EH (cell line): ENCODE data around the gene FFAR2.

Source experiments
- DNase-seq: peaks from one replicate; pipeline ENCODE4 v3.0.0-alpha.2; 2015; ENCODE audit warnings: low read depth

Gene FFAR2

DNA sequence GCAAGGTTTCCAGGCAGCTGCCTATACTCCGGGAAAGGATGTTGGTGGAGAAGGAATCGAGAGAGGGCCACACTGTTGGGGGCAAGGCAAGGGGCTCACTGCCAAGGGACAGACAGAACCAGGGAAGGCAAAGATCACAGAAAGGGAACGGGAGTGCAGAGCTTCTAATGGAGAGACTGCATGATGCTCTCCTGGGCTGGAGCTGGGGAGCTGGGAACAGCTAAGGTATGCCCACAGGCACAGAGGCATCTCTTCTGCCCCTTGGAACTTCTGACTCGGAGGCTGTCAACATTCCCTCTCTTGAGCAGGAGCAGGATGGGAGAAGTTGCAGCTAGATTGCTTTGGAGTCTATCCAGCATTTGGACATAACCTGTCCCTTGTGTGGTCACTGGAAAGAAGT, 22.4 kb upstream of the FFAR2 start:
- no peak for DNase-seq

GRCh38 chr19:35427187-35427586, 20.9 kb upstream of the FFAR2 start:
- DNase-seq = no peak

- no peak for DNase-seq
Measured at GRCh38 chr19:35429698-35430408, 18.2 kb upstream of the FFAR2 start.

- no peak for DNase-seq
Measured at GRCh38 chr19:35430409-35431144, 17.5 kb upstream of the FFAR2 start.

DNA sequence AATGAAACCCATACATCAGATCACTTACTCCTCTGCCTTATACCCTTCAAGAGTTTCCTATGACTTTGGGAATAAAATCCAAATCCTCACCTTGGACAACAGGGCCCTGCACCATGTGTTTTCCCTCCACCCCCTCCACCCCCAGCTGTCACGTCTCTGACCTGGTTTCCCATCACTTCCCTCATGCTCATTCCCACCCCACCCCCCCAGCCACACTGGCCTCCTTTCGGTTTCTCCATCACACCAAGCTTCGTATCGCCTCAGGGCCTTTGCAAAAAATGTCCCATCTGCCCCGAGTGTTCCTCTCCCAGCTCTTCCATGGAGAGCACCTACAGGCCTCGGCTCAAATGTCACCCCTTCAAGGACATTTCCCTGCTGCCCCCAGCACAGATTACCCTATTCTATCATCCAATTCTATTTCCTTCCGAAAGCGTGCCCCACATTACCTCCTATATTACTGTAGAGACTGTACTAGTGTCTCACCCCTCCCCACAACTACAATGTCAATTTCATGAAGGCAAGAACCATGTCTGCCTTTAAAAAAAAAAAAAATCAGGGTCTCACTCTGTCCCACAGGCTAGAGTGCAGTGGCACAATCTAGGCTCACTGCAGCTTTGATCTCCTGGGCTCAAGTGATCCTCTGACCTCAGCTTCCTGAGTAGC, 16.8 kb upstream of the FFAR2 start:
- no peak for DNase-seq

DNA sequence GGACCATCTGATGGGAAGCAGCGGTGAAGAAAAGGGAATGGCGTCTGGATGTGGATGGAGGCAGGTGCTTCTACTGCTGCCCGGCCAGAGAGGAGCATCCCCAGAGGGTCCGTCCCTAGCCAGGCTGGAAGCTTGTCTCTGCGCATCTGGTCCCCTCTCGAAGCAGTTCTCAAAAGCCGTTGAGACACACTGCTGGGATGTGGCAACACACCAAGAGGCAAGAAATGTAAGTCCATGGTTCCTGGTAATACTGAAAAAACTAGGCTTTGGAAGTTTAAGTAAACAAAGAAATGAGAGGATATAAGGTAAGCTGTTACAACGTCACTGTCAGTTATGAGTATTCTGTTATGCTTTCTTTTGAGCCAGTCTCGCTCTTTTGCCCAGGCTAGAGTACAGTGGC, 15.1 kb upstream of the FFAR2 start:
- no peak for DNase-seq

DNA sequence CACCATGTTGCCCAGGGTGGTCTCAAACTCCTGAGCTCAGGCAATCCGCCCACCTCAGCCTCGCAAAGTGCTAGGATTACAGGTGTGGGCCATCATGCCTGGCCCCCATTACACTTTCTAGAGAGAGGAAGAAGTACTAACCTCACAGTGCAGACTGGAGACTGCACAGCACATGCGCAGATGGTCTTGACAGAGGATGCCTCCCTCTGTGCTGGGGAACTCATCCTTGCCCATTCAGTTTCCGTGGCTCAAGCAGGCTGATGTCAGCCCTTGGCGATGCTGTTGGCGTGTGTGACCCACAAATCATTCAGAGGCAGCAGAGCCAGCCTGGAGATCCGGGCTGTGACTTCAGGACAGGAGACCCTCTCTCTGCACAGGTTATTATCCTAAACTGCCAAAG, 14.6 kb upstream of the FFAR2 start:
- no peak for DNase-seq

DNA sequence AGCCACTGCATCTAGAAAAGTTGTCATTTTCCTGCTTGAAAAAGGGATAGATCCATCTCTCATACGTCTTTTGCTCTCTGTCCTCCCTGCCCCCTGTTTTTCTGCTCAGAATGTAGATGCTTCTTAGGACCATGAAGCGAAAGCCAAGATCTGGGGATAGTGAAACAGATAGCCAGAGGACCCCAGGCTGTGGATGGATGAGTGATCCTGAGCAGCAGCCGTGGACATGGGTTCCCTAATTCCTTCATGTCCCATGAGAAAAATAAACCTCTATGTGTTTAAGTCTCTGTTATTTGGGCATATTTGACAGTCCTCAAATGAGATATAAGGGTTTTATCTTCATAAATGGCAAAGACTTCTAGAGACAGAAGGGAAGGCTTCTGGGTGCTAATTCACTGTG, 12.2 kb upstream of the FFAR2 start:
- DNase-seq = no peak

DNA sequence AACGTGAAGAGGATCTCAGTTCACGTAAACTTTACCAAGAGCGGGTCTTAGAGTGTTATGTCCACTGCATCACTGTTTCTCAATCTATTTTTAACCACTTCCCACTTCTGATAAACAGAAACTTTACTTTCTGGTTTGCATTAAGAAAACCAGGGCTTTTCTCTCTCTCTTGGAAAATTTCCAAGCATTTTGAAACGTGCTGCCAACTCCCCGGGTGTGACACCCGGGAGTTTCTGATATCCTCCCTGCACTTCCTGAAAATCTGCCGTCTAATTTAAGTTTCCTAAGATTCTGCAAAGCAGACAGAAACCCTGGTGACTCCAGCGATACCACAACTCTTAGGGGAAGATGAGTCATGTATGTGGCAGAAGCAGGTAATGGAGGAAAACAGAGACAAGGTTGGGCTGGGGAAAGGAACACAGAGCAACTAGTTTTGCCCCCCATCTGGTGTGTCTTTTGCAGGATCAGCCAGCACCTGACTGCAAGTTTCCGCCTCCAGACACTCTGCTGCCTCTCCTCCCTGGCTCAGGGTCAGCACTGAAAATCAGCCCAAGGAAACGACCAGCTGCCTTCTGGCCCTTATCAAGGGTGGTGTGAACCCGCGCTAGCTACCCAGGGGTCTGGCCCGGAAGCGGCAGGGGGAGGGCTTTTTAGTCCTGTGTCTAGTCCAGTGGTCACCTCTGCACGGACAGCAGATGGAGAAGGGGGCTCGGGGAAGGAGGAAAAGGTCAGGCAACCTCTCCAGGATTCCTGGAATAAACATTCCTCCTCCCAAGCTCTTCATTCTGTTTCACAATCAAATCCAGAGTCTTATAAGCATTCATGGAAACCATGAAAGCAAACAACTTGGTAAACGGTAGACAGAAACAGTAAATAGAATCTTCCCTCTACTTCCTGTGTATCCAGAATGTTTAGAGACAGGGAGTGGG, 11.3 kb upstream of the FFAR2 start:
- peak; percentile 17 for DNase-seq

DNA sequence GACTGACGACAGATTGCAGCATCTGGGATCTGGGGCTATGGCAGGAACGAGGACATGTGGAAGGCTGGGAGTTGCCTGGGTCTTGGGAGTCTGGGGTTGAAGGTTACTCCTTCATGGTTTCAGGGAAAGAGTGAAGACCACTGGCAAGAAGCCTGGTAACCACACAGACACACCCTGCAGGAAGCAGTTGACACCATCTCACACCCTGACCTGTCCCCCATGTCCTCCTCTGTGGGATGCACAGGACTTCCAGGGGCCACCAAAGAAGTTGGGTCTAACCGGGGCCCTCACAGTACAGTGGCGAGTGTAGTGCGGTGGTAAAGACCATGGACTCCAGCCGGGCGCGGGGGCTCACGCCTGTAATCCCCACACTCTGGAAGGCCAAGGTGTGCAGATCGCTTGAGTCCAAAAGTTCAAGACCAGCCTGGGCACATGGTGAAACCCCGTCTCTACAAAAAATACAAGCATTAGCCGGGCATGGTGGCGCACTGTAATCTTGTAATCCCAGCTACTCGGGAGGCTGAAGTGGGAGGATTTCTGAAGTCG, 10.6 kb upstream of the FFAR2 start:
- no peak for DNase-seq

DNA sequence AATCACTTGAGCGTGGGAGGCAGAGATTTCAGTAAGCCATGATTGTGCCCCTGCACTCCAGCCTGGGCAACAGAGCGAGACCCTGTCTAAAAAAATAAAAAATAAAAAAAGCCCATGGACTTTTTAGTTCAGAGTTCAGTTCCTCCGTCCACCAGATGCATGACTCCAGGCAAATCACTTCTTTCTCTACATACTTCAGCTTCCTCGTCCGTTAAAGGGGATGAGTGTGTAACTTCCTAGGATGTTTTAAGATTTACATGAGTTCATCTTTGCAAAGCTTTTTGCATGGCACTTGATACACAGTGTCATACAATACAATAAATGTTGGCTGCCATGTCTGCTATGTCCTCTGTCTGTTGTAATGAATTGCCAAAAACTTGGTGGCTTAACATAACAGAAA, 10.0 kb upstream of the FFAR2 start:
- DNase-seq = no peak

DNA sequence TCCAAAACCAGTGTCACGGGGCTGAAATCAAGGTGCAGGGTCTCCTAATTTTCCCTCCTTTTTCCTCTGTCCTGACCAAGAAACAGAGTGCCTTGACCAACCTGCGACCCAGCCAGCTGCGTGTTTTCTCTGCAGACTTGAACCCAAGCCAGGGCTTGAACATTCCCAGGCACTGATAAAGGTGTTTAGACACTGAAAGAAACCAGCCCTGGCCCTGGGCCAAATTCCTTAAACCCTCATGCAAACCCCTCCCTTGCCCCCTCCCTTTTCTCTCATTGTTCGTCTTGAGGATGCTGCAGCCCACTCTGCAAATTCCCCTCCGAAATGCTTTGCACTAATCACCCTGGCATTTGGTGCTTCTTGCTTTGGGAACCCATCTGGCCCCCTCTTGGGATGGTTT, 9.5 kb upstream of the FFAR2 start:
- no peak for DNase-seq

DNA sequence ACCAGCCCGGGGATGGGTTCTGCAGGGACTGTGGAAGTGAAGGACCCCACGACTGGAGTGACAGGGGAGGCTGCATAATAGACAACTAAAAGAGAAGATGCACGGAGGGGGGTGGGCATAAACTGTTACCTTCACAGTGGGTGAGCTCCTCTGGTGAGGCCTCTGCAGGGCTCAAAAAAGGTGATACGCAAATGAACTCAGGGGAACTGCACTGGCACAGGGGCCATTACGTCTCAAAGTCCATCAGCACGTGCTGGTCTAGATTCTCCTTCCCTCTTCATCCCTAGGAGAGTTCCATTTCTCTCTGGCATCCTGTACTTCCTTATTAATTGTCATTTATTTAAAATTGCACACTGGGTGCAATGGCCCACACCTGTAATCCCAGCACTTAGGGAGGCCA, 8.1 kb upstream of the FFAR2 start:
- no peak for DNase-seq

- no peak for DNase-seq
Measured at GRCh38 chr19:35442091-35442490, 6.0 kb upstream of the FFAR2 start.

DNA sequence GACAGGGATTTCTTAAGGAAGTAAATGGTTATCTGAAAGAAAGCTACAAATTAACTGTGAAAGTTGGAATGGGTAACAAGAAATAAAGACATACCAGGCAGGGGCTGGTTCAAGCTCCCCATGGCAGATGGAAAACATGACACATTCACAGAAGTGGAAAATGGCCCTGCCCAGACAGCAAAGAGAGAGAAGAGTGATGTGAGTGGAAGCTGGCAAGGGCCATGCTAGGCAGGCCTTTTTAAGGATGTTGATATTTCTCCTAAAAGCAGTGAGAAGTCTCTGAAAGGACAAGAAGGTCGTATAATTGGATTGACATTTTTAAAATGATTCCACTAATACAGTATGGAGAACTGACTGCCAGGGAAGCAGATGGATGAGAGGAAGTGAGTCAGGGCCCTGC, 3.3 kb upstream of the FFAR2 start:
- no peak for DNase-seq

DNA sequence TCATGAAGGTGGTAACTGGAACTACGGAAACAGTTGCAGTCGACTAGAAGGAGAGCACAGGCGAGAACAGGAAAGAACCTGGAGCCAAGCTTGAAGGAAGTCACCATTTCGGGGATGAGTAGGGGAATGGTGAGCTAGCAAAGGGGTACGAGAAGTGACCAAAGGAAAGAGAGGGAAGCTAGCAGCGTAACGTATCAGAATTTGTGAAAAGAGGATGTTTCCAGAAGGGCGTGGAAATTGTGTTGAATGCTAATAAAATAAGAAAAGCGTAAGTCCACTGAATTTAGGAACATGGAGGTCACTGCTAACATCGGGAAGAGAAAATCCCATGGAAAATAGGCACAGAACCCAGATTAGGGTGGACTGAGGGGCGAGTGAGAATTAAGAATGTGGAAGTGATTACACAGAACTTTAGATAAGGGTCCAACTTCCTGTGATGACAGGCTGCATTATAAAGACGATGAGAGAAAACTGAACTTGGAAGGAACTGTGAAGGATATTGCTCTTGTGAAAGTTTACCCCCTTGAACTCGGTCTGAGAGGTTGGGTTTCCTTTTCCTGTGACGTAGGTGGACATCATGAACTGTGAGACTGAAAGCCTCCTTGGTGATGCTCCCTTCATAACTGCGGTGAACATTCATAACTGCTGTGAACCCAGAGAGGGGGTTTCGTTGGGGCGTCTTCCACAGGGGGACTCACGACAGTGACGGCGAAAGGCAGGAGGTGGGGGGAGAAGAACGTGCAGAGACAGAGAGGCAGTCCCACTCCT, 2.0 kb upstream of the FFAR2 start:
- DNase-seq = no peak

DNA sequence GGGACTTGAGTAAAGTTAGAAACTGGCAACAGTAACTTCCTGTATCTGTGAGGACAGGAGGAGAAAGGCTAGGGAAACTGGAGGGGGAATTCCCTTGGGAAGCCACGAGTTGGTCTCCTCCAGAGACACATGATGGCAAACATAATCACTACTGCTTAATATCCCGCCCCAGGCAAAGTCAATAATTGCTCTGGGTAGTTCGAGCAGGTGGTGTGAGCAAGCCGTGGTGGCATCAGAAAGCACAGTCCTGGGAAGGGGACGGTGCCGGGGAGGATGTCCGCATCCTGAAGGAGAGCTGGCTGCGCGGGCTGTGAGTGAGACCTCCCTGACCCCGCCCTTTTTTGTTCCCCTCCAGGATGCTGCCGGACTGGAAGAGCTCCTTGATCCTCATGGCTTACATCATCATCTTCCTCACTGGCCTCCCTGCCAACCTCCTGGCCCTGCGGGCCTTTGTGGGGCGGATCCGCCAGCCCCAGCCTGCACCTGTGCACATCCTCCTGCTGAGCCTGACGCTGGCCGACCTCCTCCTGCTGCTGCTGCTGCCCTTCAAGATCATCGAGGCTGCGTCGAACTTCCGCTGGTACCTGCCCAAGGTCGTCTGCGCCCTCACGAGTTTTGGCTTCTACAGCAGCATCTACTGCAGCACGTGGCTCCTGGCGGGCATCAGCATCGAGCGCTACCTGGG, 1.4 kb downstream of the FFAR2 start:
- DNase-seq = no peak

DNA sequence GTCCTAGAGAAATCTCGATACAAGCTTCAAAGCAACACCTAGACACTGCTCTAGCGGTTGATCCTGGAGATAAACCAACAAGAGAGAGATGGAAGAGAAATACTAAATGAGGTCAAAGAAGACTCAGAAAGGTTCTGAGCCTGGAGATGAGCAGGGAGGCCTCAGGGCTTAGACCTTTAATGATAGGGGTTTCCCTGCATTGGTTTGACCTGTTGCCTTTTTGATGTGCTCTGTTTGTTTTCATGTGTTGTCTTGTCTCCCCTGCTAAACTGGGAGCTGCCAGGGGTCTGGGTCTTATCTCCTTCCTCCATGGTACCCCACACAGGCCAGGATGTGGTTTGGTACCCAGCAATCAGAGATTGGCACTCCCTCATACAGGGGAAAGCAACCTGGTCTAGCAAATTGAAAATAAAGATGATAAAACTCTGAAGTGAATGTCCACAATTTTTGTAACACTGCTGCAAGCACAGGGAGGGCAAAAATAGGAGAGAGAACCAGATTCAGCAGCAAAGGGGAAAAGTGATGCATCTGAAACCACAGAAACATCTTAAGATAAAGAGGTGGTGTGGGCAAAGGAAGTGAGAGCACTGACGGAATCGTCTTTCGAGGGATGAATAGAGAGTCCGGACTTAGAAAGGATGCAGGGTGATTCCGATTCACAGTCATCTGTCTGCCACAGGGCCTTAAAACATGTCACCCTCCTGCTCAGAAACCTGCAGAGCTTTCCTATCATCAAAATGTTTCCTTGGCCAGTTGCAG, 3.5 kb downstream of the FFAR2 start:
- no peak for DNase-seq

DNA sequence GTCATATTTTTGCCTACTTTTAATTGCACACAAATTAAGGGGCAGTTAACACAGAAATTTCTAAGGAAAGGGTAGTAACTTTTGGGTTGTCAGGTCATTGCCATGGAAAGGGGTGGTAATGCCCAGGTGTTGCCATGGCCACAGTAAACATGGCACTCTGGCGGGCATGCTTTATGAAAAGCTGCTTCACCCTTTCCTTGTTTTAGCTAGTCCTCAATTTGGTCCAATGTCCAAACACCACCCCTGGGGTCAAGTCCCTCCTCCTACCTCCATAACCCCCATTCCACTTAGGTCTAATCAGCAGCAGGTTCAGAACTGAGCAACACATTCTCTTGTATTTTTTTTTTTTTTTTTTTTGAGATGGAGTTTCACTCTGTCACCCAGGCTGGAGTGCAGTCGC, 6.6 kb downstream of the FFAR2 start:
- DNase-seq = no peak
